HG02571 (cell line): ENCODE measurements around the gene SLC11A1.

ENCODE experiments used
- ATAC-seq: cut with Tn5 transposase; IDR thresholded peaks from one replicate; pipeline ENCODE4 v1.9.1; 2021; ENCODE audit warnings: mild to moderate bottlenecking, moderate library complexity; ENCODE audit not compliant: unreplicated experiment

The SLC11A1 gene

DNA sequence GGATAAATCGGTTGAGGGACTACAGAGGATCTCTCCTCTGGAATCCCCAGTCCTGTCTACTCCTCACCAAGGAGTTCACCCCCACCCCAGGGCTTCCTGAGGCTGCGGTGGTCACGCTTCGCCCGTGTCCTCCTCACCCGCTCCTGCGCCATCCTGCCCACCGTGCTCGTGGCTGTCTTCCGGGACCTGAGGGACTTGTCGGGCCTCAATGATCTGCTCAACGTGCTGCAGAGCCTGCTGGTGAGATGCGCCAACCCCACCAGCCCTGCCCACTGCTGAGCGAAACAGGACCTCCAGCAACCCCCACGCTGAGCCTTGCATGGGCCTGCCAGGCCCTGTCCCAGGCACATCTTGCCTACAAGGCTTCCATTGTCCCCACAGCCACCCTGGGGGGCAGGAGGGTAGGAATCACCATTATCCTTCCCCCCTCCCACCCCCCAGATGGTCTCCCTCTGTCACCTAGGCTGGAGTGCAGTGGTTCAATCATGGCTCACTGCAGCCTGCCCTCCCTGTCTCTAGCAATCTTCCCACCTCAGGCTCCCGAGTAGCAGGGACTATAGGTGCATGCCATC is 10.9 kb downstream of the SLC11A1 start:
- no peak for ATAC-seq

DNA sequence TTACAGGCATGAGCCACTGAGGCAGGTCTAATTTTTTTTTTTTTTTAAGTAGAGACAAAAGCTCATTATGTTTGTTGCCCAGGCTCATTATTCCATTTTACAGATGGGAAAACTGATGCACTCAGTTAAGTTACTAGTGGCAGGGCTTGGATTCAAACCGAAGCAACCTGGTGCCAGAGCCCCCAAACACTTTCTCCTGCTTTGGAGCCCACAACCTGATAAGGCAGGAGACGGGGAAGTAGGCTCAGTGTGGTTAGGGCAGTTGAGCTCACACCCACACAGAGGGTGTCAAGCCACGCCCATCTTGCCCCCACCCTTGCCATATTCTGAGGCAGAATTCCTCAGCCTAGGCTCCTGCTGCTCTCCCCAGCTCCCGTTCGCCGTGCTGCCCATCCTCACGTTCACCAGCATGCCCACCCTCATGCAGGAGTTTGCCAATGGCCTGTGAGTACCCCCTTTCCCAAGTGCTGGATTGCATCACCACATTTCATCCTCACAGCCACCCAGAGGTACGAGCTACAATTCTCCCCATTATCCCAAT is 11.7 kb downstream of the SLC11A1 start:
- ATAC-seq = no peak

GRCh38 chr2:218394298-218395089 is 12.4 kb downstream of the SLC11A1 start:
- no peak for ATAC-seq

GRCh38 chr2:218395090-218395444 is 13.0 kb downstream of the SLC11A1 start:
- ATAC-seq = no peak

DNA sequence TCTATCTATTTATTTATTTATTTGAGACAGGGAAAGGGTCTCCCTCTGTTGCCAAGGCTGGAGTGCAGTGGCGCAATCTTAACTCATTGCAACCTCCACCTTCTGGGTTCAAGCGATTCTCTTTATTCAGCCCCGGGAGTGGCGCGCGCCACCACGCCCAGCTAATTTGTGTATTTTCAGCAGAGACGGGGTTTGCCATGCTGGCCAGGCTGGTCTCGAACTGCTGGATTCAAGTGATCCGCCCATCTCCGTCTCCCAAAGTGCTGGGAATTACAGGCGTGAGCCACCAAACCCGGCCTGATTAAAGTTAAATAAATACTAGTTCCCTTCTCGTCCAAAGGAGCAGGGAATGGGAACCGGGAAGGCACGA is 13.4 kb downstream of the SLC11A1 start:
- no peak for ATAC-seq

DNA sequence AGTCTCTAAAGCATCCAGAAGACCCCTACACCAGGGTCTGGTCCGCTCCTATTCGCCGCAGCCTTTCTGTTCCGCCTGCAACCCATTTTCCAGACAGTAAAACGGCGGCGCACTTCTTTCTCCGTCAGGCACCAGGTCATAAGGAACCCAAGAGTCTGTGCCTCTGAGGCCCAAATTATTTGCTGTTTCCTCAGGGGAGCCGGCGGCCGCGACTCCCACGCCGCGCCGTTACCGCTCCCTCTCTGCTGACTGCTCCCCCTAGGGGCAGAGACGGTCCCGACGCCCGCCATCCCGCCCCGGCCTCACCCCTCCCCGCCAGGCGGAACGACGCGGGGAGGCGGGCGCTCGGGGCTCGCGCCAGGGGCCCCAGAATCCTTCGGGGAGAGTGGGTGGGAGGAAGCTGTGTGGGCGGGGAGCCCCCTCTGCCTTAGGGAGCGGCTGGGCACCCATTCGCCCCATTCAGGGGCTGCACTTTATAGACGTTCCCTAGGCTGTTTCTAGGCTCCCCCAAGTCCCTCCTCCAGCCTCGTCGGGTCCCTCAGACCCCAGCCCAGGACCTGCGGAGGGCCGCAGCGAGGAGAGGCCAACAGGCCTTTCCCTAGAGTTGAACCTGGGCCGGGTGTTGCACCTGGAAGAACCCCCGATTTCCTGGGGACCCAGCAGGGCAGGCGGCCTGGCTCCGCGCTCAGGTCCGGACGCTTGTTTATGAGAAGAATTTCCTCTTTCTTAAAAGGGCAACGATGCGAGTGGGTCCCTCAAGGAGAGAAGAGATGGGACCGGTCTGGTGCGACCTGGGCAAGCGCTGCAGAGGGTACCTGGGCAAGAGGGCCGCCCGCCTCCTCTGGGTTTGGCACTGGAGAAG is 14.0 kb downstream of the SLC11A1 start:
- ATAC-seq = peak; percentile 42

GRCh38 chr2:218396688-218397462 is 14.8 kb downstream of the SLC11A1 start:
- no peak for ATAC-seq

DNA sequence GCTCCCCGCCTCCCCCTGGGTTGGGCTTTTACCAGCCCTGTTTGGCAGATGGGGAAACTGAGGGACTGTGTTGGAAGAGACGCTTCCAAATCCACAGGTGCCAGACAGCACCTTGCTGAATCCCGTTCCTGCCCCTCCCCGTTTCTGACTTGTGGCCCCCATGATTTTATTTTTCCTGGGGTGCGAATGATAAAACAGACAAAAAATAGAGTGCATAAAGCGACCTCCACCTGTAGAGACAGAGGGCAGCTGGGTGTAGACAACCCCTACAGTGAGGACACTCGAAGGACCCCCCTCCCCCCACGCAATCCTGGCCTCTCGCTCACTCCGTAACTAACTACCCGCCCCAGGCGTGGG is 15.4 kb downstream of the SLC11A1 start:
- ATAC-seq = no peak

DNA sequence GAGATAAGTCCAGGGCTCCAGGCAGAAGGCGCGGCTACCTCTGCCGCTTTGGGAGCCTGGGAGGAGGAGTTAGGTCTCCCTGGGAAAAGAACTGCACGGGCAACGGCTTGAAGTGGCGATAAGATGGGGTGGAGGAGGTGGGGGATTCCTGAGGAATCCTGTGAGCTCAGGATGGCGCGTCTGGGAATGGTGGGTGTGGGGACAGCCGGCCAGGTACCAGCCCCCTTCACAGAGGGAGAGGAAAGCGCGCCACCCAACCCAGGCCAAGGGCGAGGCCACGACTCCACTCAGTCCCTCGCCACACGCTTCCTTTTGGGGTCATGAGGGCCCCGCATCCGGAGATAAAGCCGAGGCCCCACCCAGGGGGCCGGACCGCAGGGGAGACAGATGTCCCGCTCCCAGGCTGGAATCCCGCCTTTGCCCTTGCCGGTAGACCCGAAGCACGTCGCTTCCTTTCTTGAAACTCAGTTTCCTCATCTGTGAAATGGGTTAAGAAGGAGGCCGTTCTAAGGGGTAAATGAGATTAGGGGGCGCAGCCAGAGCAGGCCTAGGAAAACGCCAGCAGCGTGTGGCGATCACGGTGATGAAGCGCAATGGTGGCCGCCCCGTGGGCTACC is 15.9 kb downstream of the SLC11A1 start:
- no peak for ATAC-seq

DNA sequence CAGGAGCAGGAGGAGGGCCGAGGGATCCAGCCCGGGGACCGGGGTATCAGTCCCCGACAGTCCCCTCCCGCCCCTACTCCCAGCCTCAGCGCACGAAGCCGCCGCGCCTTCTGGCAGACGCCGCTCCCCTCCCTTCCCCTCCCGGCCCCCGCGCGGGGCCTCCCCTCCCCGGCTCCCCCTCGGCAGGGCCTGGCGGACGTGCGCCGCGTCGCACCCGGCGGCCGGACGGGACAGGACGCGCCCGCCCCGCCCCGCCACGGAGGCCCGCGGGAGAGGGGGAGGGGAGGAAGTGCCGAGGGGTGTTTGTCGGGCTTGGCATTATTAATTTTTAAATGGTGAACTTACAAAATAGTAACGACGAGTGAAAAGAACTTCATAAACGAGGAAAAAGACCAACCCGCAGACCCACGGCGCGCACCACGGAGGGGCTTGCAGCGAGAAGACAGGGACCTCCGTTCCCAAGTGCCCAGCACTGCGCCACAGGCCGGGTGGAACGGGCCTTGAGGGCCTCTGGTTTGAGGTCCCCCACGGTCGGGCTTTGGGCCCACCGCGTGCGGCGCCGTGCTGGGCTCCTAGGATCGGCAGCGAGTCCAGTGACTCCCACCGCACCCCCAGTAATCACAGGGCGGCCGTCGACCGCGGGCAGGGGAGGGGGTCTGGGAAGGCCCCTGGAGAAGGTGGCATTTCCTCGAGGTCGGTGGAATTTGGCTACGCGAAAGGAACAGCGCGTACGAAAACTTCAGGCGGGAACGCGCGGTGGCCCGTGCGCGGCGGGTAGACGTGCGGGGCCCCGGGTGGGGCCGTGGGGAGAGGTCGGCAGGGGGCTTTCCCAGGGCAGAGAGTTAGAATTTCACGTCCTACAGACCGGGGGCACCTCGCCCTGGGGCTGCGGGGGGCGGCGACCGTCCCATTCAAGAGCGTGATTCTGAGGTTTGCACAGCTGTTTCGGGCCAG is 16.6 kb downstream of the SLC11A1 start:
- ATAC-seq = peak; percentile 15

DNA sequence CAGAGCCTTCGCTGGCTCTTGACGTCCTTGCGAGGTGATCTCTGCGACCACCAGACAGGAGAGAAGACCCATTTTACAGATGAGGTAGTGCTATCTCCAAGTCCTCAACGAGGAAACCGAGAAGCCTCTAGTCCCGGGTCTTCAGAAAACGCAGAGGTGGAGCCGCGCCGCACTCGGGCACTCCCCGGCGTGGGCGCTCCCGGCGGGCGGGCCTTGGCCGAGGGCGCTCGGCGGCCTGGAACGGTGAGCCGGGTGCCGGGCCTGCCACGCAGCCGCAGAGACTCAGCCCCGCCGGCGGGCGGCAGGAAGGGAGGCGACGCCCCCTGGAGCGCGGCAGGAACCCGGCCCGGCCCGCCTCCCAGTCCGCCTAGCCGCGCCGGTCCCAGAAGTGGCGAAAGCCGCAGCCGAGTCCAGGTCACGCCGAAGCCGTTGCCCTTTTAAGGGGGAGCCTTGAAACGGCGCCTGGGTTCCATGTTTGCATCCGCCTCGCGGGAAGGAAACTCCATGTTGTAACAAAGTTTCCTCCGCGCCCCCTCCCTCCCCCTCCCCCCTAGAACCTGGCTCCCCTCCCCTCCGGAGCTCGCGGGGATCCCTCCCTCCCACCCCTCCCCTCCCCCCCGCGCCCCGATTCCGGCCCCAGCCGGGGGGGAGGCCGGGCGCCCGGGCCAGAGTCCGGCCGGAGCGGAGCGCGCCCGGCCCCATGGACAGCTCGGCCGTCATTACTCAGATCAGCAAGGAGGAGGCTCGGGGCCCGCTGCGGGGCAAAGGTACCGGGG is 17.5 kb downstream of the SLC11A1 start, which contains the start of gene CTDSP1:
TSS of gene CTDSP1 (plus strand) at position 478 of the 776 bp plus-strand sequence. CDS start at position 701, 223 bp downstream.
- peak; percentile 34 for ATAC-seq

GRCh38 chr2:218400167-218400929 is 18.3 kb downstream of the SLC11A1 start:
- no peak for ATAC-seq

- ATAC-seq = no peak
Measured at GRCh38 chr2:218400930-218401881, 19.1 kb downstream of the SLC11A1 start.

- no peak for ATAC-seq
Measured at GRCh38 chr2:218401890-218402289, 19.8 kb downstream of the SLC11A1 start.

- no peak for ATAC-seq
Measured at GRCh38 chr2:218402491-218402901, 20.4 kb downstream of the SLC11A1 start.

DNA sequence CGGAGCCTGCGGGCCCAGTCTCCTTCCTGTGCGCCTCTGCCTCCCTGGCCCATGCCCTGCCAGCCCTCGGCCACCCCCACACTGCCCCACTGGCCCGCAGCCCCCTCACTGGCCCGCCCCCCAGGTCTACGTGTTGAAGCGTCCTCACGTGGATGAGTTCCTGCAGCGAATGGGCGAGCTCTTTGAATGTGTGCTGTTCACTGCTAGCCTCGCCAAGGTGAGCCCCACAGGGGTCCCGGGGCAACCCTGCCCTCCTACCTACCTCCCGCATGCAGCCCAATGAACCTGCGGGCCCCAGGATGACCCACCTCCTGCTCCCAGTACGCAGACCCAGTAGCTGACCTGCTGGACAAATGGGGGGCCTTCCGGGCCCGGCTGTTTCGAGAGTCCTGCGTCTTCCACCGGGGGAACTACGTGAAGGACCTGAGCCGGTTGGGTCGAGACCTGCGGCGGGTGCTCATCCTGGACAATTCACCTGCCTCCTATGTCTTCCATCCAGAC is 20.9 kb downstream of the SLC11A1 start:
- no peak for ATAC-seq
